Stimulated activated CD4-positive, alpha-beta T cell treated with anti-CD3 and anti-CD28 coated beads, Interleukin-15, amount 100 ng/mL, for 48 hours (primary cell): ENCODE measurements around the gene ATG14.
A peak's percentile ranks its signal among the peaks of the same experiment; 100 is the strongest.
"Not testable (repeated sequence)": the region's sequence is repeated elsewhere in the genome, so short reads cannot be mapped to it uniquely, and the experiment has no call there.

Experiments used
- DNase-seq, 2 donors: peaks; one replicate each; pipeline ENCODE4 v3.0.0-alpha.2; 2020; ENCODE audit warnings: low read depth in 2 of 2

The ATG14 gene

GRCh38 chr14:55351111-55351510 is 60.5 kb downstream of the ATG14 start:
- DNase-seq = no peak

- no peak for DNase-seq
These were observed 61.2 kb downstream of the ATG14 start for GRCh38 chr14:55350461-55350860.

DNA sequence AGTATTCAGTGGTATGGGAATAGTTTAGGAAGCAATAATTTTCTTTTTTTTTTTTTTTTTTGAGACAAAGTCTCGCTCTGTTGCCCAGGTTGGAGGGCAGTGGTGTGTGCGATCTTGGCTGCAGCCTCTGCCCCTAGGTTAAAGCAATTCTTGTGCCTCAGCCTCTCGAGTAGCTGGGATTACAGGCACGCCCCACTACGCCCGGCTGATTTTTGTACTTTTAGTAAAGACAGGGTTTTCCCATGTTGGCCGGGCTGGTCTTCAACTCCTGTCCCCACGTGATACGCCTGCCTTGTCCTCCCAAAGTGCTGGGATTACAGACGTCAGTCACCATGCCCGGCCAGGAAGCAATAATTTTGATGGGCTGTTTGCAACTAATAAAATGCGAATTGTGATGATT is 62.1 kb downstream of the ATG14 start:
- no peak for DNase-seq

- no peak for DNase-seq
These were observed 62.7 kb downstream of the ATG14 start for GRCh38 chr14:55348766-55349453.

GRCh38 chr14:55347748-55348147 is 63.9 kb downstream of the ATG14 start:
- no peak for DNase-seq

- DNase-seq = no peak
These were observed 64.6 kb downstream of the ATG14 start for GRCh38 chr14:55347040-55347439.

DNA sequence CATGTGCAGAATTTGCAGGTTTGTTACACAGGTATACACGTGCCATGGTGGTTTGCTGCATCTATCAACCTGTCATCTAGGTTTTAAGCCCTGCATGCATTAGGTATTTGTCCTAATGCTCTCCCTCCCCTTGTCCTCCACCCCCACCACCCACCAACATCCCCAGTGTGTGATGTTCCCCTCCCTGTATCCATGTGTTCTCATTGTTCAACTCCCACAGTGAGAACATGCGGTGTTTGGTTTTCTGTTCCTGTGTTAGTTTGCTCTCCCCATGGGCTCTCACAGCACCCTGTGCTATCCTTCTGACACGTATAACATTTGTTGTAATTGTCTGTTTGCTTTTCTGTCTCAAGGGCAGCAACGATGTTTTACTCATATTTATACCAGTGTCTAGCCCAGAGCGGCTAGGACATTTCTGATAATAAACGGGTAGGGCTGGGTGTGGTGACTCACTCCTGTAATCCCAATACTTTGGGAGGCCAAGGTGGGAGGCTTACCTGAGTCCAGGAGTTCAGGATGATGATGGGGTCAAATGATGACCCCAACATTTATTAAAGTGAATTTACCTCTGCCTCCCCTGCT is 67.0 kb downstream of the ATG14 start:
- not testable (repeated sequence) for DNase-seq

DNA sequence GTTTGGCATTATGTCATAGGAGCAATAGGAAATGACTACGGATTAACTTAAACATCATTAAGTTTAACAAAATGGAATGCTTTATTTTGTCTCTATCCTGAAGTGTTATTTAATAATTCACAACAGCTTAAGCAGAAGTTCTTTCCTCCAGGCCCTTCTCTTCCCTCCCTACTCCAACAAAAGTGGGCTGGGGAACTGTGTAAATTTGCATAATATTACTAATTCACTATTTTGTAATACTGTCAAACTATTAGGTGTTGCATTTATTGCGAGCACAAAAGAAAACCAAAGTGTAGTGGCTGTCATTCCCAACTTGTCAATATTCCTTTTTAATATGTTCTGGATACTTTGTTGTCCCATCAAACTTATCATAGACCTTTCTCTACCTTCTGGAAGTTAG is 69.8 kb downstream of the ATG14 start:
- no peak for DNase-seq

DNA sequence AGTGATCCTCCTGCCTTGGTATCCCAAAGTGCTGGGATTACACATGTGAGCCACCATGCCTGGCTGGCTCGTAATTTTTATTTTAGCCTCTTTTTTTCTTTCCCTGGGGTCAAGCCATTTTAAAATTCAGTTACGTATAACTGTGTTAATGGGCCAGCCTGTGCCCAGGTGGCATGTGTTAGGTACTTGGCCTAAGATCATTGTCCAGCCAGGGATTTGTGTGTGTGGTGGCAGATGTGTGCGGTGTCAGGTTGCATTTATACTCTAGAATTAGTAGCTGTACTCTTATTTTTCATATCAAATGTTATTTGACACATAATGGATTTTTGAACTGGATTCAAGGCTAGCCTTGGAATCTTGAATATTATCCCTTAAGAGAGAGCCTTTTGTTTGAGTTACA is 71.1 kb downstream of the ATG14 start:
- no peak for DNase-seq

GRCh38 chr14:55339770-55340169 is 71.9 kb downstream of the ATG14 start:
- no peak for DNase-seq

GRCh38 chr14:55336691-55337090 is 74.9 kb downstream of the ATG14 start:
- no peak for DNase-seq

DNA sequence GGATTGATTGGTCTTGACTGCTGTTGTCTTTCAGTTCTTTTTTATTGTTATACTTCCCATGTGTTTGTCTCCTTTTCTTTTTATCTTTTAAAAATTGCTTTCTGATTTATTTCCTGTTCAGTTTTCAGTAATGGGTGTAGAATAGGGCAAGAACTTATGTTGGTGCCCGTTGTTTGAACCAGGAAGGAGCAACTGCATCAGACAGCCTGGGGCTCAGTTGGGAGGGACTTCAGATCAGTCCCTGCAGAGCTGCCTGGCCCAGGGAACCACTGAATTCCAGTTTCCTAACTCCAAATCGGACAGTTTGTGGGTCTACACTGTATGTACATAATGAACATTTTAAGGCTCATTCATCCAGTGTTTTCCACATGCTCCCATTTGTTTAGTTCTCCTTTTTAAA is 75.5 kb downstream of the ATG14 start:
- DNase-seq = no peak

- DNase-seq = no peak
These were observed 77.7 kb downstream of the ATG14 start for GRCh38 chr14:55333711-55334485.

GRCh38 chr14:55332654-55333570 is 78.7 kb downstream of the ATG14 start:
- no peak for DNase-seq

- peak; percentile 45 to 57 for DNase-seq
These were observed 81.5 kb downstream of the ATG14 start for GRCh38 chr14:55329999-55330710.

GRCh38 chr14:55328317-55328716 is 83.3 kb downstream of the ATG14 start:
- DNase-seq = no peak

- DNase-seq = no peak
These were observed 84.5 kb downstream of the ATG14 start for GRCh38 chr14:55327179-55327578.

- DNase-seq = no peak
These were observed 86.8 kb downstream of the ATG14 start for GRCh38 chr14:55324812-55325211.

DNA sequence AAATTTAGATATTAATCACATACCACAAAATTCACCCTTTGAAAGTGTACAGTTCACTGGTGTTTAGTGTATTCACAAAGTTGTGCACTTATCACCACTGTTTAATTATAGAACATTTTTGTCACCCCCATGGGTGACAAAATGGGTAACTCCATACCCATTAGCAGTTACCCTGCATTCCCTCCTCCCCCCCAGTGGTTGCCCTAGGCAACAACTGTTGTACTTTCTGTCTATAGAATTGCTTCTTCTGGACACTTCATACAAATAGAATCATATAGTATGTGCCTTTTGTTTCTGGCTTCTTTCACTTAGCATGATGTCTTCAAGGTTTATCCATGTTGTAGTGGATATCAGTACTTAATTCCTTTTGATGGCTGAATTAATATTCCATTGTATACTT is 87.7 kb downstream of the ATG14 start:
- DNase-seq = no peak

DNA sequence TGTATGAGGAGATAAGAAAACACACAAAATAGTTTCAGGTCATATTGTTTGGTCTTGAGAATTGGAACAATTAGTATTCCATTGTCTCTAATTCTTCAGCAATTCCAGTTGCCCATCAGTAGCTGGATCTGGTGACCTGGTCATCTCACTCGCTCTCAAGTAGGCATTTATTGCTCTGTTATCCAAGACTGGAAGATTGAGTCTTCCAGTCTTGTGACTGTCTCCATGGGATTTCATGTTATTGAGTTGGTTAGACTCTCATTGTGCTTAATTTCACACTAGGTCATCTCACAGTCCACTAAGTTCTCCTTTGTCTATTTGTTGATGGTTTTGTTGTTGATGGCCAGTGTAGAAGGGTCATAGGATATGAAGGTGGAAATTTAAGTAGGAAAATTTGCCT is 92.9 kb downstream of the ATG14 start:
- no peak for DNase-seq

DNA sequence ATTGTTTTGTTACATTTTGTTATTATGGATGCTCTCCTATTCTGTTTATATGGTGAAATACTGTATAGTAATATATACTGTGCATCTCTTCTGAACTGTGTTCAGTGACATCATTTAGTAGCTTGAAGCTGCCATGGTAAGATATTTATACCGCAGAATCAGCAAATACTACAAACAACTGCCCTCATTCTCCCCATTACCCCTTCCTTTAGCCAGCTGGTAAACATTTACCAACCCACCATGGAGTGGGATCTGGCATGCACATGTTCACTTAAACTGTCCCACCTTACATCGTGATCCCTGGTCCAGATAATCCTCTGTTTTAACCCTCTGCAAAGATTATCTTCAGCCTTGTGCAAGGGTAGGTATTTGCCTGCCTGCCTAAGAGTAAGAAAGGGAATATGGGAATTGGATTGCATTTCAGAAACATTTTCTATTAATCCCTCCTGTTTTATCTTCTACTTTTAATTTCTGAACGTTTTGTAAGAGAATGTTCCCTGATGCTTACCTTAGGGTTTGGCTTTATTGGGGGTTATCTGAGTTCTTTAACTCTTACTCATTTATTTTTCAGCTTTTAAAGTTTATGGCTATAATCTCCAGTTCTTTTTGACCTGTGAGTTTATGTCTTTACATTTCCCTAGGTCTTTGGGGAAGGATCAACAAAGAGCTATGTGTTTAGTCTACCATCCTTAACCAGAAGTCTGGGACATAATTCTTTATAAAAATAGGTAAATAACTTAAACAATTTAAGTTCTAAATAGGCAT is 93.9 kb downstream of the ATG14 start:
- DNase-seq = no peak
